MG63 (cell line): ENCODE results near the gene PPIL1. TPM values are rescaled to one million over a fixed set of nuclear protein-coding genes. Genes with fewer than 3 reads are reported as not detected.

Experiments
- DNase-seq: peaks from one replicate; pipeline ENCODE4 v3.0.0-alpha.2; 2020
- H3K27me3 ChIP-seq: fragments of 250-450 bp; sonication (Bioruptor Pico); 2 replicates; pipeline ENCODE4 v1.5.1; 2020; ENCODE audit warnings: mild to moderate bottlenecking, moderate library complexity
- H3K36me3 ChIP-seq: fragments of 250-450 bp; sonication (Bioruptor Pico); 2 replicates; pipeline ENCODE4 v1.5.1; 2020; ENCODE audit warnings: mild to moderate bottlenecking, moderate library complexity
- H3K4me3 ChIP-seq: fragments of 250-450 bp; sonication (Bioruptor Pico); 2 replicates; pipeline ENCODE4 v1.5.1; 2020; ENCODE audit warnings: mild to moderate bottlenecking, moderate library complexity
- H3K9me3 ChIP-seq: fragments of 250-450 bp; sonication (Bioruptor Pico); 2 replicates; pipeline ENCODE4 v1.5.1; 2020; ENCODE audit warnings: mild to moderate bottlenecking, moderate library complexity
- total RNA-seq: library from RNA; depleted of rRNA; stranded (reverse); fragments of >200 nt; shearing (Covaris generic); gene quantifications from 2 replicates; pipeline ENCODE4 v1.2.3, GENCODE V29; 2014; ENCODE audit warnings: low replicate concordance; rRNA removed

Gene PPIL1
- 52.9 and 54.4 TPM in 2 replicates for total RNA-seq

DNA sequence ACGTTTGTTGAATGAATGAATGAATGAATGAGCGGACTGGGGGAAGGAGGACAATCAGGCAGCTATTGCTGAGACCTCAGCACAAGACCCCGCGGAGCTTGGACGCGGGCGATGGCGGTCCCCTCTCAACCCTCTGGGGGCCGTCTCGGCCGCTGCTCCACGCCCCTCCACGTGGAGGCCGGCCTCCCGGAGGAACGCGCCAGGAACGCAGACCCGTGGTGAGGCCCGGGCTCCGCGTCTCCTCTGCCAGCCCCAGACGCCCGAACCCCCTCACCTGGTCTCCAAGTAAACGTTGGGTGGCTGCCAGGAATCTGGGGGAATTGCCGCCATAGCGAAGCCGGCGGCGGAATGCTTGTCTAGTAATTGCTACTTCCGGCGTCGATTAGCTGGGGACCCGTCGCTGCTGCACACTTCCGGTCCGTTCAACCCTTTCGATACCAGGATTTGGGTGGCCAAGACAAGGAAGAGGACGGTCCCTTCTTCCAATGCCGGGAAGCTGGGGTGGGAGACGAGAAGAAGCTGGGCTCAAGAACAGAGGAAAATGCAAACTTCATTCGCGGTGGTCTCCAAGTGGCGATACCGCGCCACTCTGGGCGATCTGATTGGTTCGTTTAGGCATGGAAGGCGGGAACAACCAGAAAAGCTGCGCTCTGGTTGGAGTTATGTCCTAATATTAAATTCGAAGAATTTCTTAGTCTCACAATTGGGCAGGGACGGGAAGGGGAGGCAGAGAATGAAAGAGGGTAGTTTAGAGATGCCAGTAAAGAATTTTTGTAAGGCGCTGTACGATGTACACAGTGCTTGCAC, at the start of gene PPIL1:
TSS of gene PPIL1 (minus strand) at position 361 of the 807 bp plus-strand sequence. CDS start at position 330, 31 bp downstream.
- H3K4me3 ChIP-seq = peak within 1 kb of the TSS; percentile 99
- peak; percentile 83 for DNase-seq
- H3K27me3 ChIP-seq = no peaks in the 10 kb centered on the region
- no peaks in the 10 kb centered on the region for H3K9me3 ChIP-seq
- H3K36me3 ChIP-seq = peaks cover 10% of the 10 kb centered on the region

DNA sequence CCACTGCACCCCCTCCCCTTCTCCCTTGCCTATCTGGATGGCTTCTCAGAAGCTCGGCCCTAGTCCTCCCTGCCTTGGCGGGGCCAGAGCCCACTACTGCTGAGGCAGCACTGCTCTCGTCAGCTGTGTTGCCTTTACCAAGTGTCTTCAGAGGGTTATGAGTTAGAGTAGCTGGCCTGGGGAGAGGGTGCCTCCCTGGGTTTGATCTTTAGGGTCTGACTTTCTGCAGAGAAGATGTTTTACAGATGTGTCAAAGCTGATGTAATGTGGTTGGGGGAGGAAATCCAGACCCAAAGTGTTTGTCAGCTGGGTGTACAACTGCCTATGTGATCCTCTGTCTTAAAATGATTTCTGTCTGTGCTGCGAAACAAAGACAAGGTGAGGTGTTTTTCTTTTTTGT, 49.5 kb upstream of the PPIL1 start:
- peak; percentile 14 for DNase-seq
- Histone ChIP-seq H3K4me3 (no peak overlapping the region), H3K27me3 (no peaks in the 10 kb centered on the region), H3K36me3 (peaks cover 33% of the 10 kb centered on the region), H3K9me3 (no peaks in the 10 kb centered on the region)

DNA sequence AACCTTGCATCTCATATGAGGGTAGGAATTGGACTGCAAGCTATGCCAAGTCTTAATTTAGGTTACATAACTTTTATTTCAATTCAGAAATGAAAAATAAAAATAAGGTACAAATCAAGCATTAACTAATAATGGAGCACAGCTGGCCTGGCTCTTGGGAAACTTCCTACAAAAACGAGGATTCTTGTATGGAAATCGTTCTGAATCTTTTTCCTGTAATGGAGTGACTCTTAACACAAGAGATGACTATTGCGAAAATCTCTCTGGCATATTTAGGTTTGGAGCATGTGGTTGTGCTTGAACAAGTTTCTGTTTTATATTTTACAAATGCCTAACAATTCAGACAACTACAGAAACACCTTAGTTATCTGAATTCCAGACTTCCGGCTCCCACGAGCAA, 45.9 kb upstream of the PPIL1 start:
- H3K4me3 ChIP-seq = no peak overlapping the region
- no peaks in the 10 kb centered on the region for H3K27me3 ChIP-seq
- H3K9me3 ChIP-seq = no peaks in the 10 kb centered on the region
- H3K36me3 ChIP-seq = peaks cover 50% of the 10 kb centered on the region
- DNase-seq = no peak

DNA sequence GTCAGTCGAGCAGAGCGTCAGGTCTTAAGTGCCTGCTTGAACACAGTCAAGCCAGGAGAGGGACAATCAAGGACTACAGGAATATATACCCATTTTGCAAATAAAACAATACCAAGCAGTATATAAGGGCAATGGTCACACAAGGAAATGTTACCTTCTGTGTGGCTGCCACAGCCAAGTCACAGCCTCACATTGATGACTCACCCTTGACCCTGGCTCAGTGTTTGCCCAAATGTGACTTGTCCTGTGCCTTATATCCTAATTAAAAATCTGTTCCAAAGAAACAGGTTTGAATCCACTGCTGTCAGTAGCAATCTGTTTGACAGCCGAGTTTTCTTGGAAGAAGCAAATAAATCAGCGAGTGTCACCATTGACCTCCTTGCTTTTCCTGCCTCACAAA, 45.4 kb upstream of the PPIL1 start:
- peaks cover 46% of the 10 kb centered on the region for H3K36me3 ChIP-seq

DNA sequence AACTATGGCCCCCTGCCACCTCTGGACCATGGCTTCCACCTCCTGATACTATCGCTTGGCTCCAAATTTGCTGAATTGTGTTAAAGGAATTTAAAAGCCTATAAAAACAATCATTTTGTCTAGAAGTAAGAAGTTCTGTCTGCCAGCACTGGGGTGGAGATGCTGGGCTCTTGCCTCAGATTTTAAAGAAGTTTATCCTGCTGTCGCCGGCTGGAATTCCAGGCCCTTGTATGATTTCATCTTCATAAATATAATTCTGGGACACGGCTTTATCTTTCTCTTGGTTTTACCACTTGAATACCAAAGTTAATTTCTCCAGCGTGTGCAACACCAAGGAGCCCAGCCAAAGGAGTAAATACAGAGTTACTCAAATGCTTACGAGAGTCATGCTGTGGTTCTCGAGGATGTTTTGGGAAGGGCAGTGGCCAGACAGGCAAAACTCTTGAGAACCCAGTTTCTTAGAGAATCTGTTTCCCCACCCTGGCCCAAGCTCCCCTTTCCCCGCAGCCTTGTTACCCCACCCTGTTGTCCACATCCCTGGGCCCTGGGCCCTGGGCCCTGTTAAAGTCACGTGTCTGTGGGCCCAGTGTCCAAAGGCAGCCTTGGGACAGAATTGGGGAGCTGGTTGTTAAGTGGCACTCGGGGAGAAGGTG, 43.1 kb upstream of the PPIL1 start:
- H3K27me3 ChIP-seq = no peaks in the 10 kb centered on the region
- H3K36me3 ChIP-seq = peaks cover 47% of the 10 kb centered on the region
- H3K9me3 ChIP-seq = no peaks in the 10 kb centered on the region
- peak; percentile 87 for DNase-seq
- no peak overlapping the region for H3K4me3 ChIP-seq

More for the DNA sequence above, 45.4 kb upstream of the PPIL1 start:
- Histone ChIP-seq H3K4me3 (no peak overlapping the region), H3K9me3 (no peaks in the 10 kb centered on the region), H3K27me3 (no peaks in the 10 kb centered on the region)
- no peak for DNase-seq

DNA sequence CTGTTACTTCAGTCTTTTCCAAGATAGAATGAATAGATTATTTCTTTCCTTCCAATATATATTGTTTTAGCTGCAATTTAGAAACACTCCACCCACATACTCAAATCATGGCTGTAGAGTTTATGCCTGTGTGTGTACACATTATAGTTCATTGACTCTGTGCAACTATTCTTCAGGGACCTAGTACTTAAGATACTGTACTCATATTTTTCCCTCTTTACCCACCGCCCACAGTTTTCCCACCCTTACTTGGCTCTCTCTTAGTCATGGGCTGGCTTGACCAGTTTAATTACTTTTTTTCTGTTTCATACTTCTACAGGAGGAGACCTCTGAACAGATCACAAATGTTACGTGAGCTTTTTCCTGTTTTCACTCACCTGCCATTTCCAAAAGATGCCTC, 41.5 kb upstream of the PPIL1 start:
- Histone ChIP-seq H3K4me3 (no peak overlapping the region), H3K36me3 (peaks cover 50% of the 10 kb centered on the region), H3K9me3 (no peaks in the 10 kb centered on the region), H3K27me3 (no peaks in the 10 kb centered on the region)
- no peak for DNase-seq

DNA sequence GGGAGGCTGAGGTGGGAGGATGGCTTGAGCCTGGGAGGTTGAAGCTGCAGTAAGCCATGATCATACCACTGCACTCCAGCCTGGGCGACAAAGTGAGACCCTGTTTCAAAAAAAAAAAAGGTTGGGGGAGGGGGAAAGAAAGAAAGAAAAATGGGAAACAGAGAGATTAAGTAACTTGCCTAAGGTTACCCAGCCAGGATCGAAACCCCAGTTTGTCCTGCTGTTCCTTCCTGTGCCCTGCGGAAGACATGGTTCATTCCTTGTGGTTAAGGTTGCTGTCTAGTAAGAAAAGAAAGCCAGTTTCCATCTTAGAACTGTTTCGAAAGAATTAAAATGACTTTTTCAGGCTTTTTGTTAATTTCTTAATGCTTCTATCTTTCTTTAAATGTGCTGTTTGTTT, 41.0 kb upstream of the PPIL1 start:
- H3K27me3 ChIP-seq = no peaks in the 10 kb centered on the region
- no peaks in the 10 kb centered on the region for H3K9me3 ChIP-seq
- no peak for DNase-seq
- no peak overlapping the region for H3K4me3 ChIP-seq
- H3K36me3 ChIP-seq = peaks cover 45% of the 10 kb centered on the region

DNA sequence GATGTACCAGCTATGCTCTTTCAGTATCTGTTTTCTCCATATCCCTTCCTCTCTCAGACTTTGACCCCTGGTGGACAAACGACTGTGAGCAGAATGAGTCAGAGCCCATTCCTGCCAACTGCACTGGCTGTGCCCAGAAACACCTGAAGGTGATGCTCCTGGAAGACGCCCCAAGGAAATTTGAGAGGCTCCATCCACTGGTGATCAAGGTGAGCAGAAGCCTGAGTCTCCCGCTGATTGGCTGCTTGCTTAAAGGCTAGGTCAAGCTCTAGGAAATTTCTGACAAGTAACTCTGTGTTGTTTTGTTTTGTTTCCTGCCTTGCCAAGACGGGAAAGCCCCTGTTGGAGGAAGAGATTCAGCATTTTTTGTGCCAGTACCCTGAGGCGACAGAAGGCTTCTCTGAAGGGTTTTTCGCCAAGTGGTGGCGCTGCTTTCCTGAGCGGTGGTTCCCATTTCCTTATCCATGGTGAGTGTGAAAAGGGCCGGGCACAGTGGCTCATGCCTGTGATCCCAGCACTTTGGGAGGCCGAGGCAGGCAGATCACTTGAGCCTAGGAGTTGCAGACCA, 39.7 kb upstream of the PPIL1 start:
- Histone ChIP-seq H3K36me3 (peaks cover 34% of the 10 kb centered on the region), H3K27me3 (no peaks in the 10 kb centered on the region), H3K9me3 (no peaks in the 10 kb centered on the region), H3K4me3 (no peak overlapping the region)
- DNase-seq = peak; percentile 72

DNA sequence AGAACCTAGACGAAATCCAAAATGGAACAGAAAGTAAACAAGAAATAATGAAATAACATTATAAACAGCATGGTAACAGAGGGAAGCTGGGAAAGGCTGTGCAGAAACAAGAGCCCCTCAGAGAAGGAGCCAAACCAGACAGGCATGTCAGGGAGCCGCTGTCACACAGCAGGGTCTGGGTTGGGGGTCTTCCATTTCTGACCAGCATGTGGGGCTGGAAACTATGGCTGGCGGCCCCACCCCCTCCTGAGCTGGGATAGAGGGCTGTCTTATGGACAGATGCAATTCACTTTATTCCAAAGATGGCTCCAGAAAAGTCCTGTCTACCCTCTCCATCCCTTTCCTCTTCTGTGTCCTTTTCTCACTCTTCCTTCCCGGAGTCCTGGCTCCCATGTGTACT, 38.5 kb upstream of the PPIL1 start:
- H3K4me3 ChIP-seq = no peak overlapping the region
- no peaks in the 10 kb centered on the region for H3K9me3 ChIP-seq
- H3K36me3 ChIP-seq = peaks cover 28% of the 10 kb centered on the region
- no peak for DNase-seq
- no peaks in the 10 kb centered on the region for H3K27me3 ChIP-seq

DNA sequence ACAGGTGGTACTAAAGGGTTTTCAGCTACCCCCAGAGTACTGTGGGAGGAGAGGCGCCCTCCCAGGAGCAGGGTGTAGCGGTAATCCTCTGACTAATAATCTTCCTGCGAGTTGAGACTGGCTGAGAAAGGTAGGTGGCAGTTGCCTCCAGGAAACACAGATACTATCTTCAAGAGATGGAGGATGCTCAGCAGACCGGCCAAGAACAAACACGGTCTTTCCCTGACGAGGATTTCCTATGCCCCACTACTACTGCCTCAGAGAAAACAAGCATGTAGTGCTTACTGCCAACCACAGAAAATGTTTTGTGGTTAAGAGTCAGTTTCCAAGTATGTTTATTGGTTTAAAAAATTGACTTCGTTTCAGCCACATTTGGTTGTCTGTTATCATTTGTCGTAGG, 38.0 kb upstream of the PPIL1 start:
- H3K4me3 ChIP-seq = no peak overlapping the region
- H3K36me3 ChIP-seq = peaks cover 28% of the 10 kb centered on the region
- DNase-seq = peak; percentile 43
- no peaks in the 10 kb centered on the region for H3K27me3 ChIP-seq
- no peaks in the 10 kb centered on the region for H3K9me3 ChIP-seq

DNA sequence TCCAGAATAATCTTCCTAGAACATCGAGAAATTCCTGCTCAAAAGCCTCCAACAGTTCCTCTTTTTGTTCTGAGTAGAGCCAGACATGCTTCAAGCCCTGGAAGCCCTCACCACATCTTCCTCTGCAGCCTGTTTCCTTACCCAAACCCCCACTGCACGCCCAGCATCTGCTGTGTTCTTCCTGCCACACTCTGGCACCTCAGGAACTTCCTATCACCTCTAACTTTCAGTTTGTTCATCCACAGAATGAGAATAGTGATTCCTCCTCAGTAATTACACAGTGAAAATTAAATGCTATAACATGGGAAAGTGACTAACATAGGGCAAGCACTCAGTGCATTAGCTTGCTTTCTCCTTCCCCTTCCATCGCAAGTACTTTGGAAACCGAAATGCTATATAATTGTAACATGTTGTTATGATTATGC, 37.4 kb upstream of the PPIL1 start:
- no peaks in the 10 kb centered on the region for H3K9me3 ChIP-seq
- no peak for DNase-seq
- no peak overlapping the region for H3K4me3 ChIP-seq
- H3K27me3 ChIP-seq = no peaks in the 10 kb centered on the region
- H3K36me3 ChIP-seq = peaks cover 28% of the 10 kb centered on the region

DNA sequence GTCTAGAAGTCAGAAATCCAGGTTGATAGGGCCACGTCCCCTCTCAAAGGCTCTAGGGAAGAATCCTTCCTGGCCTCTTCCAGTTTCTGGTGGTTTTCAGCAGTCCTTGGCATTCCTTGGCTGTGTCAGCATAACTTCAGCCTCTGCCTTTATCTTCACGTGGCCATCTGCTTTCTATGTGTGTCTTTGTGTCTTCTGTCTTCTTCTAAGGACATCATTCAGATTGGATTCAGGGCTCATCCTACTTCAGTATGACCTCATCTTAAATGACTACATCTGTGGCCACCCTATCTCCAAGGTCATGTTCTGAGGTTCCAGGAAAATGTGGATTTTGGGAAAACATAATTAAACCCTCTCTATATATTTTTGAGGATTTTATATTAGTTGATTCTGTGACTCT, 34.1 kb upstream of the PPIL1 start:
- Histone ChIP-seq H3K36me3 (peaks cover 19% of the 10 kb centered on the region), H3K4me3 (no peak overlapping the region), H3K9me3 (no peaks in the 10 kb centered on the region), H3K27me3 (no peaks in the 10 kb centered on the region)
- no peak for DNase-seq

DNA sequence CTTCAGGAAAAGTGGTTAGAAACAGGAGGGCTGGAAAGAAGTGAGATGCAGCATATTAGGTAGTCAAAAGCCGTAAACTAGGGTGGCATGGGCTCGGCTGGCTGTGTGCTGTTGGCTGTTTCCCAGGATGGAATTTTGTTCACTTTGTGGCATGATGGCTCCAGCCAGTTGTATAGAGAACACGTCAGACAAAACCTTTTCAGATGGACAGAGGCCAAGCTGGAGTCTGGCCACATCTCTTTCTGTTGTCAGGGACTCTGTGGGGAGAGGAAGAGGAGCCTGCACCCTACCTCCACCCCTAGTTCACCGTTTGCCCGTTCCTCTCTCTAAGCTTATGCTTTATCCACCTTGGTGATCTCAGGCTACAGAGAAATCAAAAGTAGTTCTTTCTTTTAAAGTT, 33.2 kb upstream of the PPIL1 start:
- H3K9me3 ChIP-seq = no peaks in the 10 kb centered on the region
- no peak for DNase-seq
- no peak overlapping the region for H3K4me3 ChIP-seq
- H3K36me3 ChIP-seq = peaks cover 17% of the 10 kb centered on the region
- H3K27me3 ChIP-seq = no peaks in the 10 kb centered on the region

DNA sequence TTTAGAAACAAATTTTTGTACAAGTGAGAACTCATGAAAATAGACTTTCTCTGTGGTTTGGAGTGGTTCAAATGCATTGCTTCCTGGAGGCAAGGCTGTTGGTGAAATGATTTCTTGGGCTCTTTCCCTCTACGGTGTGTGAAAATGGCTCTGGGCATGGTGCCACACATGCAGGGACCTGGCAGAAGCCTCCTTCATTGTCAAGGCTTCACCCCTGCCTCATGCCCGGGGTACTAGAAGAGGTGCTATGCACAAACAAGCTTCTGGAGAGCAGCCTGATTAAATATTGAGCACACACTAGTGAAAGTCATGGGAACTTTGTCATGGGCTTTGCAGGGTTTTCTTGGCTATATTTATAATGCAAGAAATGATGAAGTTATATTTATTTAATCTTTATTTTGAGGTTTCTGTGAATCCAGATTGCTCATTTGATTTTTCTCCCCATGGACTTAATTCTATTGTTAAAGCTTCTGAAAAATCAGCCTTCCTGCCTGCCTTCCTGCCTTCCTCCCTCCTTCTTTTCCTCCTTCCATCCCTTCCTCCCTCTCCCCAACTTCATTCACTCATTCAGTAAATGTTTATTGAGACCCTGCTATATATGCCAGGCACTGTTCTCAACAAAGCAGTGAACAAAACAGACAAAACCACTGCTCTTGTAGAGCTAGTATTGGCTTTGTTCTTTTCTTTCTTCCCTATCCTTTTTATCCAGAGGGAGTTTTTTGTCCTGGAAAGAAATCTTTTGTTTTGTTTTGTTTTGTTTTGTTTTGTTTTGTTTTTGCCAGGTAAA, 32.1 kb upstream of the PPIL1 start:
- Histone ChIP-seq H3K9me3 (no peaks in the 10 kb centered on the region), H3K27me3 (no peaks in the 10 kb centered on the region), H3K4me3 (no peak overlapping the region), H3K36me3 (peaks cover 21% of the 10 kb centered on the region)
- DNase-seq = peak; percentile 66

DNA sequence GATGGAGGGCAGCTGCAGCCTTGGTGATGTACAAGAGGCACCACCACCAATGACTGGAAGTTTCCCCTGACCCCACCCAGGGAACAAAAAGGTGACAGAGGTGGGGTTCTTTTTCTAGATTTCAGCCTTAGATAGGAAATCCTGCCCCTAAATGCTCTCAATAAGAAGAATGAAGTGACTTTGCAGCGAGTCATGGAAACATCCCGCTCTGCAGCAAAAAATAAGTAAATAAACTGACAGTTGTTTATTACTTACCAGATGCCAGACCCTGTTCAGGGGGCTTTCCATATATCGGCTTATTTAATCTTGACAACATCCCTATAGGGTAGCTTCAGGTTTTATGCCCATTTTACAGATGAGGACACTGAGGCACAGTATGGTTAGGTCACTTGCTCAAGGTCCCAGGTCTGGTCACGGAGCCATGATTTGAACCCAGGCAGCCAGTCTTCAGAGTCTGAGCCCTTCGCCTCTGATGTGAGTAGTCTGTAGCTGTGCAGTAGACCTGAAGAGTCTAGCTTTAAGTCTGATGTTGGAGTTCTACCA, 30.3 kb upstream of the PPIL1 start:
- peaks cover 29% of the 10 kb centered on the region for H3K36me3 ChIP-seq
- no peak for DNase-seq
- H3K4me3 ChIP-seq = no peak overlapping the region
- no peaks in the 10 kb centered on the region for H3K27me3 ChIP-seq
- H3K9me3 ChIP-seq = no peaks in the 10 kb centered on the region

DNA sequence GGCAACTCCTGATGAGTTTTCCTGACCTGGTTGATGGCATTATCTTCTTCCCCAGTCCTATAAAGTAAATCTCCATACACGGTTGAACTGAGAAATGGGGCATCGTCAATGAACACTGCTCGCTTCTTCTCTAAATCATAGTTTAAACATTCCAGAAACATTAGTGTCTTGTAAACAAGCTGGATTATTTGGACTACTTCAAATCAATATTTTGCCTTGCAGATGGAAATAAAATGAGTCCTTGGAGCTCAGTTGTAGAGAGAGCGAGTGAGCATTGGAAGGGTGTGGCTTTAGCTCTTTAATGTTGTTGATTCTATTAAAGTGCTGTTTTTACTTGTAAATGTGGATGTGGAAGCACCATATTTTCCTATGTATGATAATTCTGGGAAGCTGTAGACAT, 29.5 kb upstream of the PPIL1 start:
- no peak for DNase-seq
- Histone ChIP-seq H3K36me3 (peaks cover 29% of the 10 kb centered on the region), H3K4me3 (no peak overlapping the region), H3K9me3 (no peaks in the 10 kb centered on the region), H3K27me3 (no peaks in the 10 kb centered on the region)

DNA sequence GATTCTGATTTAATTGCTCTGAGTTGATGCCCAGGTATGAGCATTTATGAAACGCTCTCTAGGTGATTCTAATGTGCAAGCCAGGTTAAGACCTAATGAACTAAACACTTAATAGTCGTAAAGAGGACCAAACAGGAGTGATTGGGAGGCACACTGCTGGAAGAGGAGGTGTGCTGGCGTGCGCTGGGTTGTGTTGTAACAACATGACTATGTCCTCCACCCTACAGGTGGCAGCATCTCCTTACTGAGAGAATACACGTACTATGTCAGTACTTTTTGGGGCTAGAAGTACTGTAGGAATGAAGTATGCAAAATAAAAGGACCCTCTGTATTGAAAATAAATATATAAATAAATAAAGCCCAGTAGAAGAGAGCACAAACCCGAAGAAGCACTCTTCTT, 23.0 kb upstream of the PPIL1 start:
- Histone ChIP-seq H3K36me3 (peaks cover 25% of the 10 kb centered on the region), H3K27me3 (no peaks in the 10 kb centered on the region)
- DNase-seq = no peak

More for the DNA sequence above, 23.0 kb upstream of the PPIL1 start:
- no peaks in the 10 kb centered on the region for H3K9me3 ChIP-seq
- no peak overlapping the region for H3K4me3 ChIP-seq
